GM19372 (cell line): ENCODE results near the gene ZNF500.
"Not testable (repeated sequence)": the region's sequence is repeated elsewhere in the genome, so short reads cannot be mapped to it uniquely, and the experiment has no call there.

Experiments
- ATAC-seq: cut with Tn5 transposase; IDR thresholded peaks from one replicate; pipeline ENCODE4 v1.9.1; 2021; ENCODE audit warnings: mild to moderate bottlenecking, low read depth, moderate library complexity; ENCODE audit not compliant: unreplicated experiment

ZNF500 gene

DNA sequence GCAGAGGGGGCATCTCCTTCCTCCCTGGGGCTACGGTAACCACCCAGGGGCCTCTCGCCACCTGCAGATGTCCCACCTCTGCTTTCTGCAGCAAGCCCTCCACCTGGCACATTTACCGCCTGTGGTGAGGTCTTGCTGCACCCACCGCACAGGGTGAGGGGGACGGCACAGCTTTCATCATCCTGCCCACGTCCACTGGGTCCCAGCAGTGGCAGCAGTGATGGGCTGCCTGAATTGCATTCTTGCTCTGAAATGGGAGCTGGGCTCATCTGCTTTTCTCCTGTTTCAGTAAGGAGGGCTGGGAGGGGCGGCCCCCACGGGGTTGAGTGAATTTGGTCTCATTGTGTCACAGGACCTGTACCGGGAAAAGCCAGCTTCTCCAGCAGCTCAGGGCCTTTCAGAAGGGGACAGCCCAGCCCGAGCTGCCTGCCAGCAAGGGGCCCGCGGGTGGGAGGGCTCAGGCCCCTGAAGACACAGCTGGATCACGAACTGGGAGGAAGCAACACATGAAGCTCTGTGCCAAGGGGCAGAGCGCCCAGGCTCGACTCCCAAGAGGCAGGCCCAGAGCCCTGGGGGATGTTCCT is 19.9 kb downstream of the ZNF500 start:
- no peak for ATAC-seq

DNA sequence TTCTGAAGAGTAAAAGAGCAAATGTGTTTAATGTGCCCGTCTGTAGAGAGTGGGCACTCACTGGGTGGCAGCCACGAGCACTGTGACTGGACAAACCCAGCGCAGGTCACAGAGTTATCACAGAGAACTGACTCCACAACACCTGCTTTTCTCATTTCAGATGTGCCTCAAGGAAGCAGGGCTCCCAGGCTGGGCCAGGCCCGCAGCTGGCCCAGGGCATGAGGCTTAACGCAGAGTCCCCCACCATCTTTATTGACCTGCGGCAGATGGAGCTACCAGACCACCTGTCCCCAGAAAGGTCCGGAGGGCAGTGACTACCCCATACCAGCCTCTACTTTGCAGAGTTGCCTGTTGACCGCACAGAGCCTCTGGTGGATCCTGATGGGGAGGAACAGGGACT is 20.7 kb downstream of the ZNF500 start:
- no peak for ATAC-seq

DNA sequence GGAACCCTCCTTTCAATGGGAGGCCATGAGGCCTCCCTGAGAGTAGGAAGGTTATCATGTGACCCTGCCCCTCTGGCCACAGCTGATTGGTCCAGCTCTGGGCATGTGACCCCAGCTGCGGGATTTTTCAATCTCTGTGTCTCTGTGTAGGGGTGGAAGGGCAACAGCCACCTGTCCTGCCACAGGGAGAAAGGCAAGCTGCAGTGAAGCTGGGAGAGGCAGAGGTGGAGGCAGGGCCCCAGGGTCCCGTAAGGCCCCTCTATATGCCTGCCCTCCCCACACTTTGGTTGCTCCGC is 21.7 kb downstream of the ZNF500 start:
- ATAC-seq: no peak

DNA sequence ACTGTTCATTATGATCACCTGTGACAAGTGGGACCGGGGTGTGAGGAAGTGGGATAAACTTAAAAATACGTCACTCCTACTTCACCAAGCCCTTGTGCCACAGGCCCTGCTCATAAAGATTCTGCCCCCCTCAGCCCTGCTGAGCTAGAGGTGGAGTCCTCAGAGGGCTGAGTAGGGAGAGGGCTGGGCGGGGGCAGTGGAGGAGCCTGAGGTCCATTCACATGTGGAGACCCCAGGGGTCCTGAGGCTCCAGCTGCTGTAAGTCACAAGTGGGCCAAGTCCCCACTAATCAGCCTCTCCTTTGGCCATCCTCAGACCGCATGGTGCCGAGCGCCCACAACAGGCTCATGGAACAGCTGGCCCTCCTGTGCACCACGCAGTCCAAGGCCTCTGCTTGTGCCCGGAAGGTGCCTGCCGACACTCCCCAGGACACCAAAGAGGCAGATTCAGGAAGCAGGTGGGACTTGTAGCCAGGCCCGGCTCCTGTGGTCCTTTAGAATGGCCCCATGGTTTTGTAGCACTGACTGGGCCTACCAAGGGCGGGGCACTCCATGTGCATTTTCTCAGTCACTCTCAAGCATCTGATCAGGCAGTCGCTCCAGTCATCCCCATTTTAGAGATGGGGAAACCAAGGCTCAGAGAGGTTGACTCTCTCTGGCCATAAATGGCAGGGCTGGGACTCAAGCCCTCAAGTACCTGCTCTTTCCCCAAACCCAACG is 22.2 kb downstream of the ZNF500 start:
- ATAC-seq: no peak

DNA sequence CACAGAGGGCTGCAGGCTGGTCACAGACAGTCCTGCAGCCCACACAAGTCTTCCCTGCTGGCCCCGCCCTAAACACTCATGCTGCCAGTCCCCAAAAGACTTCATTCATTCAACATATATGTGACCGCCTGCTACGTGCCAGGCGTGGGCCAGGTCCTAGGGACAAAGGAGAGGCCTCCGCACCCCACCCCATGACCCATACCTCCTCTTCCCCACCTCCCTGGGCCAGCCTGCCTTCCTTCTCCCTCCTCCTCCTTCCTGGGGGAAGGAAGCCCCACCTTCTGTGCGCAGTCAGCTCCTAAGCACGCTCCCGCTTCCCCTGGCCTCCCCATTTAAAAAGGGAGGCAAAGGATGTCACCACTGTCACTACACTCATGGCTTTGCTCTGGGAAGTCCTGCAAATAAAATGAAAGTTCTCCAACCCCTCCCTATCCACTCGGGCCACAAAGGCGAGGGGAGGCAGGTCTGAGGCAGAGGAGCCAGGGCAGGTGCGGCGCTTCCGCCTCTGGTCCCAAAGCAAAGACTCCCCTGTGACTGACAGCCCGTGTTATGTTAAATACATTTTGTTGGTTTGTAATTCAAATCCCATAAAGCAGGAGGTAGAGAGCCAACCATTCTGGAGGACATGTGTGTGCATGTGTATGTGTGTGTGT is 23.6 kb downstream of the ZNF500 start:
- no peak for ATAC-seq

- not testable (repeated sequence) for ATAC-seq
Measured at GRCh38 chr16:4738370-4738769, 28.6 kb downstream of the ZNF500 start.

DNA sequence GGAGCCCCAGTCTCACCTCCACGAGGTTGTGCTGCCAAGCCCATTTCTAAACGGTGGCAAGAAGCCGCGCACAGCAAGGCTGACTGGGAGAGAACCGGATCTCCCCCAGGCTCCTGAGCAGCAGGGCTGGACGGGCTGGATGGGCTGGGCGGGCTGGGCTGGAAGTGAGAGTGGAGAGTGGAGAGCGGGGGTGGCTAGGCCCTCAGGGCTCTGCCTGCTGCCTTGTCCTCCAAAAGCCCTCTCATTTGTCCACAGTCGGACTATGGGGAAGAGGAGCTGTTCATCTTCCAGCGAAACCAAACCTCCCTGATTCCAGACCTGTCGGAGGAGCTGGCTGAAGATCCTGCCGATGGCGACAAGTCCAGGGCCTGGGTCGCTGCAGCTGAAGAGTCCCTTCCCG is 29.4 kb downstream of the ZNF500 start:
- ATAC-seq: no peak

- ATAC-seq: no peak
Measured at GRCh38 chr16:4736546-4736945, 30.4 kb downstream of the ZNF500 start.

DNA sequence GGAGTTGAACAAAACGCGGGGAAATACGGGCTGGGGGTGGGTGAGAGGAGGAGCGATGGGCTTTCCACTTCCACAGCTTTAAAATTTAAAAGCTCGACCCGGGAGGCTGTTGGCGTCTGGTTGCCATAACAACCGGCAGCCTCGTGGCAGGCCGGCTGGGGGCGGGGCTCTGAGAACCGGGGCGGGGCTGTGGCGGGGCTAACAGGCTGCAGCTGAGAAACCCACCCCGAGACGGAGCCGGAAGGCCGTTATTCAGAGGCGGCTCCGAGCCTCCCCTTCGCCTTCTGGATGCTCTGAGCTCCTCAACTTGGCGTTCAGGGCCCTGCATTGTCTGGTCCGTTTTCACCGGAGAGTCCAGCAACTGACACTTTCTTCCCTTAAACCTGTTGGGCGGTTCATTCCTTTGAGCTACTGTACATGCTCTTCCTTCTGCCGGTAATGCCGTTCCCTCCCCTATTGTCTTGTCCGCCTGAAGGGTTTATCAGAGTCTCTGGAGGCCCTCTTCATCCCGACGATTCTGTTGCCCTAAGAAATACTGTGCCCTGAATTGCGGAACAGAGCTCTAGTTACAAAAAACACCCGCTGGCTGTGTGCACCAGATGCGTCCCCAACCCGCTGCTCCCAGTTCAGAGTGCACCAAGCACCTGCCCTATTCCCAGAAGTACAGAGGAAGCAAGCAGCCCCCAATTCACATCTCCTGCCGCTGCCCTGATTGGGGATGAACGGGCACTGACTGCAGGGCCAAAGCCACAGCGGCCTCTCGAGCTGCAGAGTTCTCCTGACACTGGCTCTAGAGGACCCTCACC is 32.0 kb downstream of the ZNF500 start:
- ATAC-seq: peak; percentile 58

GRCh38 chr16:4734063-4734729 is 32.8 kb downstream of the ZNF500 start, which contains the start of the genes ANKS3 and DNAAF8:
Gene ANKS3 (minus strand): TSS chr16:4734271. CDS start chr16:4730149, 4,122 bp downstream.
Gene DNAAF8 (plus strand): TSS chr16:4734537. CDS start chr16:4736515, 1,978 bp downstream.
- ATAC-seq: peak; percentile 79

DNA sequence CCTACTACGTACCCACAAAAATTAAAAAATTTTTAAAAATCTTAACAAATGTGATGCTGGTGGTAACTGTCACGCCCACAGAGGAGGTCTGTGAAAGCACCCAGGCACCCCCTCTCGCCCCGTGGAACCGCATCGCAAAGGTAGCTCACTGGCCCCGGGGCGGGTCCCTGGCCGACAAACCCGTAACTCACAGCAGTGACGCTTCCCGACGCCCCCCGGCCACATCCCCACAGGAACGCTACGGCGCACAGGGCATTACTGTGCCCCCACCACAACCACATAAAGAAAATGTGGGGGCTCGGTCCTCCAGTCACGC is 33.3 kb downstream of the ZNF500 start:
- no peak for ATAC-seq

DNA sequence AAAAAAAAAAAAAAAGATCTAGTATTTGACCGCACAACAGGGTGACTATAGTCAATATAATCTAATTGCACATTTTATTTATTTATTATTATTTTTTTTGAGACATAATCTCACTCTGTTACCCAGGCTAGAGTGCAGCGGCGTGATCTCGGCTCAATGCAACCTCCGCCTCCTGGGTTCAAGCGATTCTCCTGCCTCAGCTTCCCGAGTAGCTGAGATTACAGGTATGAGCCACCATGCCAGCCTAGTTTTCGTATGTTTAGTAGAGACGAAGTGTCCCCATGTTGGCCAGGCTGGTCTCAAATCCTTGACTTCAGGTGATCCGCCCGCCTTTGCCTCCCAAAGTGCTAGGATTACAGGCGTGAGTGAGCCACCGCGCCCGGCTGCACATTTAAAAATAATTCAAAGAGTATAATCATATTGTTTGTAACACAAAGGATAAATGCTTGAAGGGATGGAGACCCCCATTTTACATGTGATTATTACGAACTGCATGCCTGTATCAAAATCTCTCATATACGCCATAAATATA is 33.7 kb downstream of the ZNF500 start:
- no peak for ATAC-seq

GRCh38 chr16:4729876-4730275 is 37.1 kb downstream of the ZNF500 start:
- ATAC-seq: no peak

DNA sequence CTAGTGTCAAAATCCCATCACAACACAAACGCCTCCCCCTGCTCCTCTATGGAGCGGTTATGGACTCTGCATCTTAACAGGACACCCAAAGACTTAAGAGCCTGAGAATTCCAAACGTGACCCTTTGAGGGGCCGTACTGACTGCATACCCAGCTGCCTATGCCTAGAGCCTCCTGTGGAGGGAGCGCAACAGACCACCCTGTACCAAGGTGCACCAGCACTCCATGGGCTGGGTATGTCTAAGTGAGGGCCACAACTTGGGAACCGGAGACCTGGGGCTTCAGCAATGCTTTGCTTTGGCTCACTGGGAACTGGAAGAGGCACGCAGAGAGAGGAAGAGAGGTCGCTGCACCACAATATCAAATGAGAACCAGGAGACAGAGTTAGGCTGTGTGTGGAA is 38.3 kb downstream of the ZNF500 start:
- no peak for ATAC-seq

GRCh38 chr16:4726616-4727015 is 40.3 kb downstream of the ZNF500 start:
- no peak for ATAC-seq

GRCh38 chr16:4724661-4725270 is 42.2 kb downstream of the ZNF500 start:
- ATAC-seq: no peak

GRCh38 chr16:4723071-4723767 is 43.7 kb downstream of the ZNF500 start:
- no peak for ATAC-seq

DNA sequence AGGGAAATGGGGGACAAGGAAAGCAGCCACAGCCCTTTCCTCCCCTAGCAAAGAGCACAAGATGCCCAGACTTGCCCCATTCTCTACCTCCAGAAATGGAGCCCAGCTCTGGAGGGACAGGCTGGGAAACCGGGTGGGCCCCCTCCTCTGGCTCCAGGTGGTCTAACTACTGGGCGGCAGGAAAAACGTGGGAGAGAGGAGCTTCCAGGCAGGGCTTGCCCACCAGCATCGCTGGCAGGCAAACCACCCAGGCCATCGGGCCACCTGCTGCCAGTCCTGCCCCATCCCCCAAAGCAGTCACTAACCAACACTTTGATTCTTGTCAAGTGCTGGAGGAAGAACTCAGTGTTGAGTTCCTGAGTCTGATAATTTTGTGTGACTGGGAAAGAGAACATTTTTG is 48.5 kb downstream of the ZNF500 start:
- no peak for ATAC-seq

DNA sequence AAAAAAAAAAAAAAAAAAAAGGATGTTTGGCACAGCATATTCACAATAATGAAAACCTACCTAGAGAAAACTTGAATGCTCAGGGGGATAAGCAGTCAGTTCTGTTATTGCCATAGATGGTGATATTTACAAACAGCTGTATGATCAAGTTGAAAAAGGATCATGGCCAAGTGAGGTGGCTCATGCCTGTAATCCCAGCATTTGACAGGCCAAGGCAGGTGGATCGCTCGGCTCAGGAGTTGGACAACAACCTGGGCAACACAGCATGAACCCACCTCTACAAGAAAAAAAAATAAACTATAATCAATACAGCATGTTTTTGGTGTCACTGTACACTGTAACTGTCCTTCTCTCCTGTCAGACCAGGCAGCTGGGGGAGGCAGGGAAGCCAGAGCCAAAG is 52.0 kb downstream of the ZNF500 start:
- no peak for ATAC-seq
